Ramos (cell line): Measurements from ENCODE around the gene TAF1L.

Source experiments
- in situ Hi-C: fragments of 300-500 bp; cut with MboI; formaldehyde crosslinking; loops from one replicate; pipeline ENCODE4 v1.14.3; 2022; ENCODE audit warnings: low sequenced_read_pairs; ENCODE audit not compliant: unreplicated experiment

TAF1L gene

GRCh38 chr9:32590476-32590875 is 45.0 kb downstream of the TAF1L start:
- in situ Hi-C loops, result no loop called here

- in situ Hi-C loops, result no loop called here
Measured at GRCh38 chr9:32589083-32589723, 46.3 kb downstream of the TAF1L start.

- in situ Hi-C loops, result no loop called here
Measured at GRCh38 chr9:32587901-32588300, 47.6 kb downstream of the TAF1L start.

- in situ Hi-C loops, result no loop called here
Measured at GRCh38 chr9:32584784-32585183, 50.7 kb downstream of the TAF1L start.

GRCh38 chr9:32581512-32582143 is 53.8 kb downstream of the TAF1L start:
- in situ Hi-C loops, result no loop called here

GRCh38 chr9:32580631-32581300 is 54.7 kb downstream of the TAF1L start:
- in situ Hi-C loops, result no loop called here

- in situ Hi-C loops, result loop anchor here (10.0 kb wide), 1 partner anchor 395 kb away; no protein-coding TSS in a partner anchor
Measured at GRCh38 chr9:32579706-32580331, 55.6 kb downstream of the TAF1L start.
